DMS79 (cell line): Measurements from ENCODE around the gene RAPGEF5.

Experiments
- DNase-seq: peaks from one replicate; lab custom pipeline; 2025; lab: John Stamatoyannopoulos, UW

Gene RAPGEF5

DNA sequence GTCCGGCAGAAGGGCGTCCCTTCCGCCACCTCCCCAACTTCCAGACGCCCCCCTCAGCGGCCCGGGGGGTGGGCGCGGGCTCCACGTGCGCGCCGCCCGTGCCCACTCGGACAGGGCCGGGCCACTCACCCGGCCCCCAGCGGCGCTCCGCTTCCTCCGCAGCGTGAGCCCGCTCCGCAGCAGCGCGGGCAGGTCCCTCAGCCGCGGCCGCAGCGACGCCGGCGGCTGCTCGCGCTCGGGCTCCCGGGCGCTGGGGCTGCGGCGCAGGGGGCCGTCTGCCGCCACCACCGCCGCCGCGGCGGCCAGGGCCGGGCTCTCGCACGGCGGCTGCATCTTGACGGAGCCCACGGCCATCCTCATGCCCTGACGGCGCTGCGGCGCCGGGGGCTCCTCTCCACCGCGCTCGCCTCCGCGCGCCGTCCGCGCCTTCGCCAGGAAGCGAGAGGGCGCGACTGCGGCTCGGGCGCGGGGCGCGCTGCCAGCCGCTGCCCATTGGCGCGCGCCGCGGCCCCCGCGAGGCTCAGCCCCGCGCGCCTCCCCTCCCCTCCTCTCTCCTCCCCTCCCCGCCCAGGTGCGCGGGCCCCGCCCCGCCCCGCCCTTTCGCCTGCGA lies at the start of gene RAPGEF5:
RAPGEF5 (minus strand) TSS at position 454 of the 610 bp plus-strand sequence; CDS start at position 360, 94 bp downstream.
- no peak for DNase-seq

DNA sequence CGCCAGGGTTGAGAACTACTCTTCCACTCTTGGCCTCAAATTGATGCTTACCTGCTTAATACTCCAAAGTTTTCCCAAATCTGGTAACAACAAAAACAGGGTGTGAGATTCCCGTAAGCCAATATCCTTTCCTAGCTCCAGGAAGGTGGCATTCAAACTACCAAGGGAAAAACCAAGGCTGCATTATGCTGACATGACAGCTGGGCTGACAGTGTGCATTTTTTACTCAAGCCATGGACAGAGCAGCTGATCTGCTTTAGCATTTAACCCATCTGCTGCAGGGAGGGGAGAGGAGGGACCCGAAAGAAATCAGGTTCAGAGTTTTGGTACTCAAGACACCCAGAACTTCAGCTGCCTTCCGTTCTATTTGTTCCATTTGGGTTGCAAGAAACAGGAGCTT lies 49.8 kb upstream of the RAPGEF5 start:
- no peak for DNase-seq

DNA sequence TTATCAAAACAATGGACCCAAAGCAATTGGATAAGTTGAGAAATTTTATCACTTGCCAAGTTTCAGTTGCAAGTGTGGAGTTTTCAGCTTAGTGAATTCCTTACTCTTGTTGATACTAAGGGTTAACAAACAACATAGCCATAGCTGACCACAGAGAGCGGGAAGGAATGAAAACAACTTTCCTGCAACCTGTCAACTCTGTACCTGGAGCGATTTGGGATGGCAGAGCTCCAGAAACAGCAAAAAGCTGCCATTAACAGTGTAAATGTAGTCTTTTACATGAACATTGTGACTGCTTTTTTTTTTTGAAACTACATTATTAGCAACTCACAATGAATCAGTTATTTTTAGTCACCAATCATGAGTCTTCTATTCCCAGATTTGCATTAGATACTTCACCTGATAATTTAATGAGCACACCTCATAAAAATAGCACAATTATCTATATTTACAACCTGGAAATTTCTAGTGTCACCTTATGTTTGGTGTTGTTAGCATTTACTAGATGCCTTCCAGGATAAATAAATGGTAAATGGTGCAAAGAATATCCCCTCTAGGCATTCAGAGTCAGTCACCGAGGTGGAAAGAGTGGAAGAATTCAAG lies 47.6 kb upstream of the RAPGEF5 start:
- DNase-seq = no peak

GRCh38 chr7:22403344-22403743 lies 46.4 kb upstream of the RAPGEF5 start:
- no peak for DNase-seq

DNA sequence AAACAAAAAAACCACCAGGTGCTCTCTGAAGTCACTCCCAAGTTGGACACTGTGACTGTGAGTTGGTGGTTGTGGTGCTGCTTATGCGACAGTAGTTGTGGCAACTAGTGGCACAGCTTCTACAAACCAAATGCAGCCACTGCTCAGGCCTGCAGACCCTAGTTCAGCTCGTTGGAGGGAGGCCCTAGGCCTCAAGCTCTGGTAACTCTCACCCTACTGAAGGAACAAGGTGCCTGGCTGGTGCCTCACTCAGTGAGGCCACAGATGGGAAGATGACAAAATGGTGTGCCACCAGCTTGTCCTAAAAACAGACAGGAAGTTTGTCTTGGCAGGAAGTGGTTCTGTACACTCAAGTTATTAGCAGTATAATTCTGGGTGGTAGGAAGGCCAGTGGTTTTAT lies 45.3 kb upstream of the RAPGEF5 start:
- DNase-seq = no peak

DNA sequence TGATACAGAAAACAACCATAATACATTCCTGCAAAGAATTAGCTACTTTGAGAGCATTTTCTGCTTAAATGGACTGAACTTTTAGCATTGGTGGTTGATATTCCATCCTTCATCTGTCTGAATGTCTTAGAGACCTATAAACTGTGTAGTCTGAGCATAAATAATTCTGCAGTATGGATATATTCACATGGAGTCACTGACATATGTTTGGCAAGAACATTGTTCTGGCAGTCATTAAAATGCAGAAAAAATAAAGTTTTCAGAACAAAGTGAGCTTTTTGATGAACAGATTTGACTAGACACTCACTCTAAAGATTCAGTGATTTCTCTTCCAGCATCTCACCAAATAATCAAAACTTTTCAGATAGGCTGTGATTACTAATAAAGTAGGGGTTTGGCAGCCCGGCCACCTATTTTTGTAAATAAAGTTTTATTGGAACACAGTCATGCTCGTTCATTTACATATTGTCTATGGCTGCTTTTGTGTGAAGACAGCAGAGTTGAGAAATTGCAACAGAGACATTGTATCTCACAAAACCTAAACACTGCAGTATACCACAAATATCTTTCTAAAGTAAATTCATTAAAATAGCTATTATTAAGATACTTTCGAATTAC lies 44.1 kb upstream of the RAPGEF5 start:
- no peak for DNase-seq

- DNase-seq = no peak
These were observed 43.3 kb upstream of the RAPGEF5 start for GRCh38 chr7:22400150-22400814.

DNA sequence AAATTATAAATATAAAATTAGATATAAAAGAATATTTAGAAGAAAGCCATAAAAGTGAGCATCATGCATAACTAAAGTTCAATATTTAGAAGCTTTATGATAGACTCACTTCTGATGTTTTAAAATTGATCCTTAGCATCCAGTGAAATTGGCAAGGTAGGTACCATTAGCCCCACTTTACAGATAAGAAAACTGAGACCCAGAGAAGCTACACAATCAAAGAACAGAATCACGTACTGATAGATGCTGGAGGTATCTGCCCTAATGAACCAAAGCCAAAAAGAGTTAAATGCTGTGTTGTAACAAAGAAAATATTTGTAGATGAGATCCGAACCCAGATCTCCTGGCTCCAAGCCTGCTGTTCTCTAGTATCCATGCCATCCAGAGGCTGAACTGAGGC lies 42.6 kb upstream of the RAPGEF5 start:
- DNase-seq = no peak

DNA sequence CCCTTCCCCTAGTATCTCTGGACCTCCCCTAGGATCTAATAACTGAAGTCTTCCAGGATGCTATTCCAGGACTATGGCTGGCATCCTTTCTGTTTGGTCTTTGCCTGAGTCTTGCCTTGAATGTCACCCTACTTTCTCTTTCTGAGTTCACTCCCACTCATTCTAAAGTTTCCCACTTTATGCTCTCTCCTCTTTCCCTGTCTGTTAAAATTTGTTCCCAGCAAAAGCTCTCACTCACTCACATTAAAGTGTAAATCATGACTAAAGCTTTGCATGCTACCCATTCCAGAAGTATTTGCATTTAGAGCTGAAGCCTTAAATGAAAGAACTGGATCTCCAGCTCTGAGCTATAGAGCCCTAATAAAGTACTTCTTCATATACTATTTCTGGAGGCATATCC lies 42.1 kb upstream of the RAPGEF5 start:
- no peak for DNase-seq

- DNase-seq = no peak
These were observed 41.0 kb upstream of the RAPGEF5 start for GRCh38 chr7:22397981-22398380.

- DNase-seq = no peak
These were observed 38.3 kb upstream of the RAPGEF5 start for GRCh38 chr7:22395222-22395621.

DNA sequence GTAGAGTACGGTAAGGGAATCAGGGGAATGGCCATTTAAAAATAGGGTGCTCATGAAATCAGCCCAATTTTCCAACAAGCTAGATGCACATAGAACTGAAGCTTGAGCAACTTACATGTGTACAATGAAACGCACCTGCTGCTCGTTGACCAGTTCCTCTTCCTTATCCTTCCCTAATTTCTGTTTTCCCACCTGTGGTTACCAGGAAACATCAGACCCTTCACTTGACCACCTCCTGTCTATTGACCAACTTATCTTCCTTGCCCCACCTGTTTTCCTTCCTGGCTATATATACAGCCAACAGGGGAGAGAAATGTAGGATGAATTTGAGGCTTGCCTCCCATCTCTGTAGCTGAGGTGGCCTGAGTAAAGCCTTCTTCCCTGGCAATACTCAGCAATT lies 37.8 kb upstream of the RAPGEF5 start:
- DNase-seq = no peak

GRCh38 chr7:22393913-22394729 lies 37.2 kb upstream of the RAPGEF5 start:
- no peak for DNase-seq

DNA sequence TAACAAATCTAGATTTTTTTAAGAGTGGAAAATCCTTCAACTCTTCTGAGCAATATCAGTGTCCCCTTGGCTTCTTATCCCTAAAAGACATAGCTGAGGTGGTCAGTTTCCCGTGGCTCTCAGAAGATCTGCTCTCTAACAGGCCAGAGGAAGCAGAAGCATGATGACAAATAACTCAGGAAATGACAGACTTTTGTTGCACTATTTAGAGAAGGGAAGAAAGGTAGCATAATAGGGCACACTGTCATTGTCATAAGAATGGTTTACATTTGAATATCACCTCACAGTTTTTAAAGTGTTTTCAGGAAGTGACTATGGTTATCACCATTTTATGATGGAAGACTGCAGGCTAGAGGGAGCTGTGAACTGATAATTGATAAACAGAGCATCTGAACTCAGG lies 33.6 kb upstream of the RAPGEF5 start:
- DNase-seq = no peak

- no peak for DNase-seq
These were observed 32.9 kb upstream of the RAPGEF5 start for GRCh38 chr7:22389892-22390291.

DNA sequence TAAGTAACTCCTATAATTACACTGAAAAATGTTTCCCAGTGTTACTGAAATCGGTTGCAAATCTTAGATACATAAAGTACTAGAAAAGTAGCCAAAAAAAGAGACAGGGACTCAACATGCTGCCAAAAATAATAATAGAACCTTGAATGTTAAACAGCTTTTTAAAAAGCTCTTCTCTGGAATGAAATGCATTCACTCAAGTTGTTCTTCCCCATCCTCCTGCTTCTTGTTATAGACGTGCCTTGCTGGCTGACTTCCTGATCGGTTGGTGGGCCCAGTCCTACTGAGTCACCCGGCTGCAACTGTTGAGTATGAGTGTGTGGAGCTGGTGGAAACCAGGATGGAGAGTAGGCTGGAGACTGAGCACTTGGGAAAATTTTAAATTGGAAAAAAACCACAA lies 30.6 kb upstream of the RAPGEF5 start:
- no peak for DNase-seq

DNA sequence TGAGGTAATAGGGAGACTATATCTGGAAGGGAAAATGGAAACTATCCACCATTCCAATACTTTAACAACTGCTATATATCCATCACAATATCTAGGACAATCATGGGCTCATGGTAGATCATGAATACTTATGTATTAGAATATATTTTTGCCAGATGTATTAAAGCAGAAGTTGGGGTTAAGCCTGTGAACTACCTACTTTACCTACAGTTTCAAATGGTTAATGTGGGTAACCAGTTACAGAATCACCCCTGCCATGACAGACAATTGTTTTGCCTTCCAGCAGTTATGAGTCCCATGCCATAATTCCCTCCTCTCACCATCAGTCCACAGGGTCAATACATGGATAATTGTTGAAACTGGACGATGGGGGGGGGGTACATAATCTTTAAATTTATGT lies 29.9 kb upstream of the RAPGEF5 start:
- no peak for DNase-seq

- DNase-seq = no peak
These were observed 29.4 kb upstream of the RAPGEF5 start for GRCh38 chr7:22386206-22386858.

- no peak for DNase-seq
These were observed 28.4 kb upstream of the RAPGEF5 start for GRCh38 chr7:22385326-22385725.

GRCh38 chr7:22380333-22380732 lies 23.4 kb upstream of the RAPGEF5 start:
- no peak for DNase-seq

- no peak for DNase-seq
These were observed 21.4 kb upstream of the RAPGEF5 start for GRCh38 chr7:22378199-22378980.
